MCF 10A (cell line): ENCODE measurements around the gene BAAT. TPM values are rescaled to one million over a fixed set of nuclear protein-coding genes. Genes with fewer than 3 reads are reported as not detected.

Experiments used
- BruUV-seq: library from RNA; stranded (reverse); fragments of 400-500 nt; replicated peaks from 2 replicates; lab custom pipeline; 2021; lab: Mats Ljungman, UMichigan
- CTCF ChIA-PET: fragments of 300-600 bp; sonication (Branson Sonifier 250); formaldehyde crosslinking; extraction: SDS; loops from one replicate; lab custom pipeline; 2021; ENCODE audit warnings: antibody characterized with exemption, inconsistent platforms; lab: Yijun Ruan, JAX
- POLR2A ChIA-PET: fragments of 300-600, 350-650 bp; sonication (Branson Sonifier 250); formaldehyde crosslinking; extraction: SDS; loops from one replicate; lab custom pipeline; 2020; ENCODE audit warnings: antibody characterized with exemption, inconsistent platforms; lab: Yijun Ruan, JAX
- DNase-seq: peaks from one replicate; pipeline ENCODE4 v3.0.0-alpha.2; 2018; ENCODE audit not compliant: unreplicated experiment
- H3K27ac Mint-ChIP-seq: one replicate; pipeline ENCODE4 v1.8.0; 2022; ENCODE audit warnings: mild to moderate bottlenecking, low read depth, mixed read lengths; ENCODE audit not compliant: unreplicated experiment
- H3K27me3 Mint-ChIP-seq: one replicate; pipeline ENCODE4 v1.8.0; 2022; ENCODE audit warnings: mixed read lengths; ENCODE audit not compliant: insufficient read depth, unreplicated experiment
- H3K36me3 Mint-ChIP-seq: one replicate; pipeline ENCODE4 v1.8.0; 2022; ENCODE audit warnings: mild to moderate bottlenecking, moderate library complexity, mixed read lengths; ENCODE audit not compliant: insufficient read depth, unreplicated experiment
- H3K4me1 Mint-ChIP-seq: one replicate; pipeline ENCODE4 v1.8.0; 2022; ENCODE audit warnings: mixed read lengths; ENCODE audit not compliant: insufficient read depth, unreplicated experiment
- H3K4me3 Mint-ChIP-seq: one replicate; pipeline ENCODE4 v1.8.0; 2022; ENCODE audit warnings: mild to moderate bottlenecking, moderate library complexity, mixed read lengths; ENCODE audit not compliant: unreplicated experiment
- H3K9me3 Mint-ChIP-seq: one replicate; pipeline ENCODE4 v1.8.0; 2022; ENCODE audit warnings: mixed read lengths; ENCODE audit not compliant: unreplicated experiment
- intact Hi-C: fragments of 100-400 bp; cut with micrococcal nuclease; formaldehyde crosslinking; loops from 2 replicates; pipeline ENCODE4 v1.14.1; 2022
- total RNA-seq: library from RNA; stranded (reverse); gene quantifications from 2 replicates; pipeline ENCODE4 v1.2.3, GENCODE V29; 2022
- TF ChIP-seq, protein P1 (sequence below): fragments of 200-600 bp; IDR thresholded peaks from one replicate; pipeline ENCODE4 v1.8.0; 2022; ENCODE audit warnings: antibody characterized with exemption, mild to moderate bottlenecking; ENCODE audit not compliant: unreplicated experiment

BAAT gene
- total RNA-seq, 1 experiment from 2014 or later = 0.14 TPM

GRCh38 chr9:101372327-101373118 lies 12.3 kb downstream of the BAAT start:
- Mint-ChIP-seq H3K36me3 (no peaks in the 10 kb centered on the region), H3K27ac (no peak overlapping the region), H3K4me1 (no peaks in the 10 kb centered on the region), H3K27me3 (no peaks in the 10 kb centered on the region), H3K4me3 (no peak overlapping the region), H3K9me3 (no peaks in the 10 kb centered on the region)
- no peak for DNase-seq
- CTCF ChIA-PET = interaction anchor here (0.6 to 5.2 kb wide), 5 partner anchors 10 to 1153 kb away, joined by 3 to 42 read pairs (median 3); no protein-coding TSS in a partner anchor
- POLR2A ChIA-PET = interaction anchor here (1.5 kb wide), 1 partner anchor 16 kb away, joined by 6 read pairs; no protein-coding TSS in a partner anchor
- intact Hi-C loops = no loop called here
- TF ChIP-seq, protein P1, sequence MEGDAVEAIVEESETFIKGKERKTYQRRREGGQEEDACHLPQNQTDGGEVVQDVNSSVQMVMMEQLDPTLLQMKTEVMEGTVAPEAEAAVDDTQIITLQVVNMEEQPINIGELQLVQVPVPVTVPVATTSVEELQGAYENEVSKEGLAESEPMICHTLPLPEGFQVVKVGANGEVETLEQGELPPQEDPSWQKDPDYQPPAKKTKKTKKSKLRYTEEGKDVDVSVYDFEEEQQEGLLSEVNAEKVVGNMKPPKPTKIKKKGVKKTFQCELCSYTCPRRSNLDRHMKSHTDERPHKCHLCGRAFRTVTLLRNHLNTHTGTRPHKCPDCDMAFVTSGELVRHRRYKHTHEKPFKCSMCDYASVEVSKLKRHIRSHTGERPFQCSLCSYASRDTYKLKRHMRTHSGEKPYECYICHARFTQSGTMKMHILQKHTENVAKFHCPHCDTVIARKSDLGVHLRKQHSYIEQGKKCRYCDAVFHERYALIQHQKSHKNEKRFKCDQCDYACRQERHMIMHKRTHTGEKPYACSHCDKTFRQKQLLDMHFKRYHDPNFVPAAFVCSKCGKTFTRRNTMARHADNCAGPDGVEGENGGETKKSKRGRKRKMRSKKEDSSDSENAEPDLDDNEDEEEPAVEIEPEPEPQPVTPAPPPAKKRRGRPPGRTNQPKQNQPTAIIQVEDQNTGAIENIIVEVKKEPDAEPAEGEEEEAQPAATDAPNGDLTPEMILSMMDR = no peak
- BruUV-seq = no TSS peak

GRCh38 chr9:101371813-101372212 lies 13.0 kb downstream of the BAAT start:
- Mint-ChIP-seq H3K36me3 (no peaks in the 10 kb centered on the region), H3K4me1 (no peaks in the 10 kb centered on the region), H3K4me3 (no peak overlapping the region), H3K27me3 (no peaks in the 10 kb centered on the region), H3K27ac (no peak overlapping the region), H3K9me3 (no peaks in the 10 kb centered on the region)
- CTCF ChIA-PET = interaction anchor here (0.7 to 5.2 kb wide), 2 partner anchors 17 to 134 kb away, joined by 3 to 42 read pairs; no protein-coding TSS in a partner anchor
- no peak for DNase-seq
- POLR2A ChIA-PET = no interaction called here
- intact Hi-C loops = no loop called here
- TF ChIP-seq, protein P1 = no peak
- BruUV-seq = no TSS peak

DNA sequence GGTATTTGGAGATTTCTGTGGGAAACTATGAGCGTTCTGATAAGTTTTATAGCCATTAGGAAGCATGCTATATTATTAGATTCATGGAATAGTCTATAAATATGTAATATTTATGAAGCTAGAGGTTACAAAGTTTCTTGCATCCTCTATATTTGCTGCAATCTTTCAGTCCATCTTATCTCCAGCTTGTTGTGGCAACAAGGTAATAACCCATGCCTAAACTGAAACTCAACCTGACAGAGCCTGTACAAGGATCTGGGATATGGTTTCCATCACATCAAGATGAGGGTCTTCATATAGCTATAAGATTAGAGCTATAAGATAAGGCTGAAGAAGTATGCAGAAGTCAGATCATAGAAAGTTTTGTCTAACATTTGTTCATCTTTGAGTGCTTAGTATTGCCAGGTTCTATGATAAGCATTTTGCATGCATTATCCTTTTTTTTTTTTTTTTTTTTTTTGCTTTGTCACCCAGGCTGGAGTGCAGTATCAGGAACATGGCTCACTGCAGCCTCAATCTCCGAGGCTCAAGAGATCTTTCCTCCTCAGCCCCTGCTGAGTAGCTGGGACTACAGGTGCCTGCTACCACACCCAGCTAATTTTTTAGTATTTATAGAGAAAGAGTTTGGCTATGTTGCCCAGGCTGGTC lies 14.8 kb downstream of the BAAT start:
- POLR2A ChIA-PET = interaction anchor here (0.5 to 1.2 kb wide), 3 partner anchors 7 to 14 kb away, joined by 3 to 4 read pairs (median 3); no protein-coding TSS in a partner anchor
- Mint-ChIP-seq H3K4me1 (peaks cover 7% of the 10 kb centered on the region), H3K4me3 (no peak overlapping the region), H3K36me3 (no peaks in the 10 kb centered on the region), H3K27me3 (no peaks in the 10 kb centered on the region), H3K27ac (no peak overlapping the region), H3K9me3 (no peaks in the 10 kb centered on the region)
- intact Hi-C loops = no loop called here
- BruUV-seq = no TSS peak
- DNase-seq = no peak
- TF ChIP-seq, protein P1 = no peak
- CTCF ChIA-PET = interaction anchor here (0.6 to 5.2 kb wide), 5 partner anchors 12 to 1395 kb away, joined by 3 to 42 read pairs (median 3); no protein-coding TSS in a partner anchor

DNA sequence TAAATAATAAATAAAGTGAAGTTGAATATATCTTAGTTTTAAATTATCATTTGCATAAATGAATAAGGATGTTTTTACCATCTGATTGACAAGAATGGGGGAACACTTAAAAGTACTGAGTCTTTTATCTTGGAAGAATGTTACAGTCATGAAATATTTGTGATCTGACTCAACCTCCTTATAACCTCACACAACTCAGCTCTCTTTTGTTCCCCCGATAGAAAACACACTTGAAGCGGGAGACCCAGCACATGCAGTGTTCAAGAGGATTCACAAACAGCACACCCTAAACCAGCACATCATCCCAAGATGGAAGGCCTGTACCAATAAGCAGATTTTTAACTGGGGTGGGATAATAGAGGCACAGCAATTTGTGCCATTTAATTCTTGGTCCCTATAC lies 15.5 kb downstream of the BAAT start:
- Mint-ChIP-seq H3K4me3 (no peak overlapping the region), H3K4me1 (peaks cover 7% of the 10 kb centered on the region), H3K27me3 (no peaks in the 10 kb centered on the region), H3K36me3 (no peaks in the 10 kb centered on the region), H3K27ac (no peak overlapping the region), H3K9me3 (no peaks in the 10 kb centered on the region)
- DNase-seq = no peak
- ChIA-PET POLR2A (interaction anchor here (1.2 kb wide), 1 partner anchor 8 kb away, joined by 3 read pairs; no protein-coding TSS in a partner anchor), CTCF (interaction anchor here (0.6 to 5.2 kb wide), 3 partner anchors 19 to 1395 kb away, joined by 3 to 42 read pairs (median 8); no protein-coding TSS in a partner anchor)
- intact Hi-C loops = no loop called here
- no TSS peak for BruUV-seq
- TF ChIP-seq, protein P1 = no peak
